Nephron progenitor cell (in vitro differentiated cells): ENCODE data around the gene VWCE.
A peak's percentile ranks its signal among the peaks of the same experiment; 100 is the strongest.

ENCODE experiments used
- DNase-seq: peaks from one replicate; pipeline ENCODE4 v3.0.0; 2021
- H3K27ac Mint-ChIP-seq: 2 replicates; pipeline ENCODE4 v1.8.0; 2021; ENCODE audit warnings: mild to moderate bottlenecking, moderate library complexity, mixed read lengths
- H3K27me3 Mint-ChIP-seq: 2 replicates; pipeline ENCODE4 v1.8.0; 2021; ENCODE audit warnings: mild to moderate bottlenecking, low read depth, mixed read lengths; ENCODE audit not compliant: poor library complexity
- H3K36me3 Mint-ChIP-seq: 2 replicates; pipeline ENCODE4 v1.8.0; 2021; ENCODE audit warnings: low read depth, mixed read lengths
- H3K4me1 Mint-ChIP-seq: 2 replicates; pipeline ENCODE4 v1.8.0; 2021; ENCODE audit warnings: mixed read lengths
- H3K4me3 Mint-ChIP-seq: 2 replicates; pipeline ENCODE4 v1.8.0; 2021; ENCODE audit warnings: mild to moderate bottlenecking, moderate library complexity, mixed read lengths
- H3K9me3 Mint-ChIP-seq: 2 replicates; pipeline ENCODE4 v1.8.0; 2021; ENCODE audit warnings: mild to moderate bottlenecking, moderate library complexity, mixed read lengths
- TF ChIP-seq, protein P1 (sequence below): fragments of 200-600 bp; sonication (generic); IDR thresholded peaks from 2 replicates; pipeline ENCODE4 v1.5.0; 2021; ENCODE audit warnings: antibody characterized with exemption

The VWCE gene

DNA sequence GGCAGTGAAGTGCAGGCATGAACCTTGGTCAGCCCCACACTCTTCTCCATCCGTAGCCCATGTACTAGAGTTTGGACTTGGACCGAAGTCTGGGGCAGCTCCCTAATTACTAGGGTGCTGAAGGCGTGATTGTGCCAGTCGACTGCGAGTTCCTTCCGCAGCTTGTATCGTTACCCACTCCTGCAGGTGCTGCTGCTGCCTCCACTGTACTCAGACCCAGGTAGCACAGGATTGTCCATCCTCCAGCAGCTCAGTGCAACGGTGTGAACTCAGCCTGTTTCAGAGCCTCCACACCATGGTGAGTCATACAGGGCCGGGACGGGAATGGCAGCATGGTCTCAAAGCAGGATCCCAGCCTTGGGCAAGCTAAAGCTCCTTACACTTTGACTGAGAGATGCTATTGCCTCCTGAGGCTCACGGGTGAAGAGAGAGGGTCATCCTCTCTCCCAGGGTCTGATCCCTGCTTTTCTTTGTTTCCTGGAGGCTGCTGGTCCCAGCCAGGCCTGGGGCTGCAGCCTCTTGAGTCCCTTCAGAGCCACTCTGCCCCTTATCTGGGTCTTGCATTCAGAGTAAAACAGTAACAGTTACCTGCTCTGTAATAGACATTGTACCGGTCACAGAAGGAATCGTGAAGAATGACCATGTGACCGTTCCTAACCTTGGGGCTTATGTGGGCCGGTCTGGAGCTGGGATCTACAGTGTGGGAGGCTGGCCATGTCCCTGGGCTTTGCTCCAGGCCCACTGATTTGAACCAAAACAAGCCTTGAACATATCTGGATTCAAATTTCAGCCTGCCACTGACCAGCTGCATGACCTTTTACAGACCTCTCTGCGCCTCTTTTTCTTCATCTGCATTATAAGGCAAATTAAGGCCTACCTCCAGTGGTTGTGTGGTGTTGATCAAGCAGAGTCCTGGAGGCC lies 39.6 kb upstream of the VWCE start:
- no peaks in the 10 kb centered on the region for H3K27me3 Mint-ChIP-seq

DNA sequence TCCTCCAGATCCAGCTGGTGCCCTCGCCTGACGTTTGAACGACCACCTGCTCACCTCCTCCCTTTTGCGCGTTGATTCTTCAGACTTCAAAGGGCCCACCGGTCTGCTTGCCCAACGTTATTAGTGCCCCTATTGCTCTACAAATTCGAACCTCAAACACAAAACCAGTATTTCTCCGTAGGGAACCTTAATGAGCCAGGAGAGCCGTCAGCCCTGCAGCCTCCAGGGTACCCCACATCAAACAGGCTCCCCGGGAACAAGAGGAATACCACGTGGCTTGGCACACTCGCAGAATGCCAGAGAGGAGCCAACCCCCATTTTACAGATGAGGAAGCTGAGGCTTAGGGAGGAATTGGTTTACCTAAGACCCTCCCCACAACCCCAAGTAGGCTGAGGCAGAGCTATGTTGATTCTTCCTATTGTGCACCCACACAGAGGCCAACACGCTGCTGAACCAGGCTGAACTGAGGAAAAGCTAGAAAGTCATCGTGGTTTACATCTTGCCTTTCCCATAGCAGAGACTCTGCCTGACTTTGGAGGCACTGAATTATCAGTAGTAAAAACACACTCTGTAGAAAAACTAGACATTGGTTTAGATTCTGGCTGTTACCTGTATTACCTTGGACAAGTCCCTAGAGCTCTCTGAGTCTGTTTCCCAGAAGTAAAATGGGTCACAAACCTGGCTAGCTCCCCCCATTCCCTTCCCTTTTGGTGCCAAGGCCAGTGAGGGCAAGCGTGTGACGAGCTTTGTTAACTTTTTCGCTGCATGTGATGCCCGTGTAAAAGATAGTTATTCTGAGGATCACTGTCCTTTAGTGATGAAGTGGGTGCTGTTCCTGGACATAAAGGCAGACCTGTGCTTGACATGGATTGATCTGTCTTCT lies 38.7 kb upstream of the VWCE start:
- Mint-ChIP-seq H3K36me3 (peaks cover 20% of the 10 kb centered on the region), H3K27ac (peak overlapping the region; percentile 98), H3K4me3 (peak overlapping the region; percentile 95), H3K27me3 (no peaks in the 10 kb centered on the region), H3K4me1 (peaks cover 59% of the 10 kb centered on the region), H3K9me3 (no peaks in the 10 kb centered on the region)
- no peak for DNase-seq
- TF ChIP-seq, protein P1, sequence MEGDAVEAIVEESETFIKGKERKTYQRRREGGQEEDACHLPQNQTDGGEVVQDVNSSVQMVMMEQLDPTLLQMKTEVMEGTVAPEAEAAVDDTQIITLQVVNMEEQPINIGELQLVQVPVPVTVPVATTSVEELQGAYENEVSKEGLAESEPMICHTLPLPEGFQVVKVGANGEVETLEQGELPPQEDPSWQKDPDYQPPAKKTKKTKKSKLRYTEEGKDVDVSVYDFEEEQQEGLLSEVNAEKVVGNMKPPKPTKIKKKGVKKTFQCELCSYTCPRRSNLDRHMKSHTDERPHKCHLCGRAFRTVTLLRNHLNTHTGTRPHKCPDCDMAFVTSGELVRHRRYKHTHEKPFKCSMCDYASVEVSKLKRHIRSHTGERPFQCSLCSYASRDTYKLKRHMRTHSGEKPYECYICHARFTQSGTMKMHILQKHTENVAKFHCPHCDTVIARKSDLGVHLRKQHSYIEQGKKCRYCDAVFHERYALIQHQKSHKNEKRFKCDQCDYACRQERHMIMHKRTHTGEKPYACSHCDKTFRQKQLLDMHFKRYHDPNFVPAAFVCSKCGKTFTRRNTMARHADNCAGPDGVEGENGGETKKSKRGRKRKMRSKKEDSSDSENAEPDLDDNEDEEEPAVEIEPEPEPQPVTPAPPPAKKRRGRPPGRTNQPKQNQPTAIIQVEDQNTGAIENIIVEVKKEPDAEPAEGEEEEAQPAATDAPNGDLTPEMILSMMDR, result no peak

More for the DNA sequence above, 39.6 kb upstream of the VWCE start:
- DNase-seq, result no peak
- Mint-ChIP-seq H3K36me3 (peaks cover 18% of the 10 kb centered on the region), H3K4me3 (peak overlapping the region; percentile 95), H3K27ac (peak overlapping the region; percentile 71), H3K4me1 (peaks cover 59% of the 10 kb centered on the region), H3K9me3 (no peaks in the 10 kb centered on the region)
- TF ChIP-seq, protein P1, result no peak

DNA sequence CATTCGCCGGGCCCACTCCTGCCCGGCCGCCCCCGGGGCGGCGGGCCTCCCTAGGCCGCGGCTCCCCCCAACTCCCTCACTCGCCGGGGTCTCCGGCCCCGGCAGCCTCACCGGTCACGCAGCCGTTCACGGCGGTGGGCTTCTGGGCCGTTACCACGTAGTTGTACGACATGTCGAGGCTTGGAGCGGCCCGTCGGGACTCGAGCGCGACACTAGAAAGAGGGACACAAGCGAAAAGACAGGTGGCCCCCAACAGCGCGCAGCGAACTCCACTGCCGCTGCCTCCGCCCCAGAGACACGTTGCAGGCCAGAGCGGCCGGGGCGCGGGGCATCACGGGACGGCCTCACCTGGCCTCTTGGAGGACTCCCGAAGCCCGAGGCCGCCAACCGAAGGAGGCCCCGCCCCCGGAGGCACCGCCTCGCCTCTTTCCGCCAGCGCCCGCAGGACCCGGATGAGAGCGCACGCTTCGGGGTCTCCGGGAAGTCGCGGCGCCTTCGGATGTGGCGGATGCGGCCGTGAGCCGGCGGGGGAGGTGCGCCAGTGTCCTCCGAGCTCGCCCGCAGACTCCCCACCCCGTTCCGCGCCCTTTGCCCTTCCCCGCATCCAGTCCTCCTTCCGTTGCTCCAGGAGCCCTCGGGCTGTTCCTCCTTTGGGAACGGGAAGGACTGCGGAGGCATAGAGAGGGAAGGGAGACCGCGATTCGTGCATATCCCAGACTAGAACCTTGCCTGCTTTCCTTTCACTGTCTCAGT lies 37.9 kb upstream of the VWCE start, which contains the start of the genes DDB1 and TKFC:
Gene DDB1, minus strand, starts transcription at position 309 of the 753 bp plus-strand sequence. Its CDS starts 137 bp downstream, at position 172.
Gene TKFC, plus strand, starts transcription at position 432 of the 753 bp plus-strand sequence. CDS start 1,501 bp downstream, outside the sequence.
- TF ChIP-seq, protein P1, result no peak
- H3K9me3 Mint-ChIP-seq, result no peaks in the 10 kb centered on the region
- H3K27ac Mint-ChIP-seq, result peak within 1 kb of the TSS; percentile 98
- H3K36me3 Mint-ChIP-seq, result peaks cover 20% of the 10 kb centered on the region
- peaks cover 59% of the 10 kb centered on the region for H3K4me1 Mint-ChIP-seq
- peak within 1 kb of the TSS; percentile 95 for H3K4me3 Mint-ChIP-seq
- H3K27me3 Mint-ChIP-seq, result no peaks in the 10 kb centered on the region
- DNase-seq, result peak; percentile 96

DNA sequence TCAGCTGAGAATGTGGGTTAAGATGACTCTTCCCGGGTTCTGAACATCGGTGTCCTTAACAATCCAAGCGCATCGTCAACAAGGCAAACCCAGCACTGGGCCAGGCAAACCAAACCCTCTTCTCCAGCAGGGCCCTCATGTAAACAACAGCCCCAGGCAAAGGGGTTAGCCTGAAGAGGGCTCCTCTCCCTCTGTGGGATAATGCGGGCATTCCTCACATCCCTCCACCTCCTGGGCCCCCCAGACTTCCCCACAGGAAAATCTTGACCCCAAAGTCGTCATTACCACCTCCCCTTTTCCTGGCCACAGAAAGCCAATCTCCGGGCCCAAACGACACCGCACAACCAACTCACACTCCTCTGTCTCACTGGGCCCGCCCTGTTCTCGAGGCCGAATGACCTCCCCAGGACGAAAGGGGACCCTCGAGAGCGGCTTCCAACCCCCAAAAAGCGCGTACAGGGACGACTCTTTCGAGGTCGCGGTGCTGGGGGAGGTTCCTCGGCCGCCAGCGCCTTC lies 37.2 kb upstream of the VWCE start:
- DNase-seq, result no peak
- Mint-ChIP-seq H3K4me3 (peak overlapping the region; percentile 95), H3K27me3 (no peaks in the 10 kb centered on the region), H3K36me3 (peaks cover 25% of the 10 kb centered on the region), H3K4me1 (peaks cover 59% of the 10 kb centered on the region), H3K27ac (peak overlapping the region; percentile 79), H3K9me3 (no peaks in the 10 kb centered on the region)
- TF ChIP-seq, protein P1, result no peak

DNA sequence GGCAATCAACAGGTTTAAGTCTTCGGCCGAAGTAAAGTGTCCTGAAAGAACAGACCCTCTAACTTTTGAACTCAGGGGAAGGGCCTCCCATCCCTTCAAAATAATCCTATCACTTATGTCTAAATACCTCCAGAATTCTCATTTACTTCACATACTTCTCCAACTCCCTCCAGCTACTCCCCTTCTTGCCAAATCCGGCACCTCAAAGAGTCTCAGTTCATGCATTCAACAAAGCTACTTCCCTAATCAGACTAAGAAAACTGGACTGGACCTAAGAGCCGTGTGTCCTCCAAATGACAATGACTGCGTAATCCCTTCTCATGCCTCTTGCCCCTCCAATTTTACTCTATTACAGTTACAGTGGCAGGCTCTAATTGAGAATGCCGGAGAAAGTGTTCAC lies 36.5 kb upstream of the VWCE start:
- Mint-ChIP-seq H3K4me1 (peaks cover 52% of the 10 kb centered on the region), H3K36me3 (peaks cover 25% of the 10 kb centered on the region), H3K9me3 (no peaks in the 10 kb centered on the region), H3K4me3 (peak overlapping the region; percentile 95), H3K27ac (peak overlapping the region; percentile 79), H3K27me3 (no peaks in the 10 kb centered on the region)
- TF ChIP-seq, protein P1, result no peak
- no peak for DNase-seq
